Right atrium auricular region (tissue), 2 donors: ENCODE results near the gene PFAS. TPM values are rescaled to one million over a fixed set of nuclear protein-coding genes. Genes with fewer than 3 reads are reported as not detected.

ENCODE experiments used
- DNase-seq: peaks from one replicate; pipeline ENCODE4 v3.0.0-alpha.2; 2019; ENCODE audit warnings: low spot score
- H3K27ac ChIP-seq, 2 donors: fragments of 200-600 bp; sonication (generic); 1 replicate in 1 of 2; 2 replicates in 1 of 2; pipeline ENCODE4 v1.5.1; 2016 to 2019
- H3K27me3 ChIP-seq, 2 donors: fragments of 200-600 bp; sonication (generic); one replicate each; pipeline versions ENCODE4 v1.5.1 to v1.6.0; 2017 to 2019
- H3K36me3 ChIP-seq: fragments of 200-600 bp; sonication (generic); one replicate; pipeline ENCODE4 v1.5.1; 2016
- H3K4me1 ChIP-seq, 2 donors: fragments of 200-600 bp; sonication (generic); one replicate each; pipeline versions ENCODE4 v1.5.1 to v1.6.0; 2017 to 2019
- H3K4me3 ChIP-seq, 2 donors: fragments of 200-600 bp; sonication (generic); 1 replicate in 1 of 2; 2 replicates in 1 of 2; pipeline ENCODE4 v1.5.1; 2017 to 2019; ENCODE audit warnings: mild to moderate bottlenecking in 1 of 2, moderate library complexity in 1 of 2
- H3K9me3 ChIP-seq, 2 donors: fragments of 200-600 bp; sonication (generic); one replicate each; pipeline ENCODE4 v1.5.1; 2019
- total RNA-seq, 2 donors: library from RNA; depleted of rRNA; stranded (reverse); fragments of >200 nt; gene quantifications; one replicate each; pipeline ENCODE4 v1.1.0, GENCODE V29; 2016
- TF ChIP-seq, protein P1 (sequence below), 2 donors: fragments of 200-600 bp; sonication (generic); IDR thresholded peaks; one replicate each; pipeline ENCODE4 v1.5.1; 2019; ENCODE audit warnings: antibody characterized with exemption in 2 of 2

PFAS gene
- total RNA-seq, 2 donors from 2014 or later, result 4.4 to 5.3 TPM

DNA sequence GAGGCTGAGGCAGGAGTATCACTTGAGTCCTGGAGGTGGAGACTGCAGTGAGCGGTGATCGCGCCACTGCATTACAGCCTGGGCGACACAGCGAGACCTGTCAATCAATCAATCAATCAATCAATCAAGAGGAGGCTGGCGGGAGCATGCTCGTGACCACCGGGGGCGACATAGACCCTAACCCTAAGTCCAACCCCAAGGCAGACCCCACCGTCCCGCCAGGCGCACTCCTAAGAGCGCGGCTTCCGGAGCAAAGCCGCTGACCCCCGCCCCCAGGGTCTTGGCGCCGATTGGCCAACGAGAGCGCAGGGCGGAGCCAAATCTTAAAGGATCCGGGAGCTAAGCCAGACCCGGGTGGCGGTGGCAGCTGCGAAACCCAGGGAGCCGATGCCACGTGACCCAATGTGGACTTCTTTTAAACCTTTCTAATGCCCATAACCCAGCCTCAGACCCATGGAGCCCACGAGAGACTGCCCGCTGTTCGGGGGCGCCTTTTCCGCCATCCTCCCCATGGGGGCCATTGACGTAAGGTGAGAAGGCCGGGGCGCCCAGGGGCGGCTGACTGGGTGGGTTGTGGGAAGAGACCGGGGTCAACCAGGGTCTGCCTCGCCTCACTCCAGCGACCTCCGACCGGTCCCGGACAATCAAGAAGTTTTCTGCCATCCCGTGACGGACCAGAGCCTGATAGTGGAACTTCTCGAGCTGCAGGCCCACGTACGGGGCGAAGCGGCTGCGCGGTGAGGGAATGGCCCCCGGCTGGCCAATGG, 39.4 kb downstream of the PFAS start, which contains the start of gene RANGRF:
RANGRF (plus strand) TSS at position 335 of the 767 bp plus-strand sequence; CDS start at position 454, 119 bp downstream.
- Histone ChIP-seq H3K27me3 (no peaks in the 10 kb centered on the region), H3K9me3 (no peaks in the 10 kb centered on the region), H3K4me3 (peak within 1 kb of the TSS; percentile 71 to 79), H3K36me3 (no peaks in the 10 kb centered on the region), H3K27ac (peak within 1 kb of the TSS; percentile 92 to 97), H3K4me1 (peaks cover 0 to 20% of the 10 kb centered on the region in 2 donors)
- DNase-seq, result peak; percentile 91
- TF ChIP-seq, protein P1, sequence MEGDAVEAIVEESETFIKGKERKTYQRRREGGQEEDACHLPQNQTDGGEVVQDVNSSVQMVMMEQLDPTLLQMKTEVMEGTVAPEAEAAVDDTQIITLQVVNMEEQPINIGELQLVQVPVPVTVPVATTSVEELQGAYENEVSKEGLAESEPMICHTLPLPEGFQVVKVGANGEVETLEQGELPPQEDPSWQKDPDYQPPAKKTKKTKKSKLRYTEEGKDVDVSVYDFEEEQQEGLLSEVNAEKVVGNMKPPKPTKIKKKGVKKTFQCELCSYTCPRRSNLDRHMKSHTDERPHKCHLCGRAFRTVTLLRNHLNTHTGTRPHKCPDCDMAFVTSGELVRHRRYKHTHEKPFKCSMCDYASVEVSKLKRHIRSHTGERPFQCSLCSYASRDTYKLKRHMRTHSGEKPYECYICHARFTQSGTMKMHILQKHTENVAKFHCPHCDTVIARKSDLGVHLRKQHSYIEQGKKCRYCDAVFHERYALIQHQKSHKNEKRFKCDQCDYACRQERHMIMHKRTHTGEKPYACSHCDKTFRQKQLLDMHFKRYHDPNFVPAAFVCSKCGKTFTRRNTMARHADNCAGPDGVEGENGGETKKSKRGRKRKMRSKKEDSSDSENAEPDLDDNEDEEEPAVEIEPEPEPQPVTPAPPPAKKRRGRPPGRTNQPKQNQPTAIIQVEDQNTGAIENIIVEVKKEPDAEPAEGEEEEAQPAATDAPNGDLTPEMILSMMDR (IDR thresholded peaks at IDR 0.05), result no peak

DNA sequence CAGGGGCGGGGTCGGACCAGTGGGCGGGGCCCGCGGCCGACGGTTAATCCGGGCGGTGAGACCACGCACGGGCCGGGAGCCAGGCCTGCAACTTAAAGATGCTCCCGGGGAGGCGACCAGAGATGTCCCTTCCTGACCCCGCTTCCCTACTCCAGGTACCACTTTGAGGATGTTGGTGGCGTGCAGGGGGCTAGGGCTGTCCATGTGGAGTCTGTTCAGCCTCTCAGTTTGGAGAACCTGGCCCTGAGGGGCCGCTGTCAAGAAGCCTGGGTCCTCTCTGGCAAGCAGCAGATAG, 40.0 kb downstream of the PFAS start:
- no peak for DNase-seq
- peak overlapping the region; percentile 71 to 79 for H3K4me3 ChIP-seq
- TF ChIP-seq, protein P1 (IDR thresholded peaks at IDR 0.05), result no peak

DNA sequence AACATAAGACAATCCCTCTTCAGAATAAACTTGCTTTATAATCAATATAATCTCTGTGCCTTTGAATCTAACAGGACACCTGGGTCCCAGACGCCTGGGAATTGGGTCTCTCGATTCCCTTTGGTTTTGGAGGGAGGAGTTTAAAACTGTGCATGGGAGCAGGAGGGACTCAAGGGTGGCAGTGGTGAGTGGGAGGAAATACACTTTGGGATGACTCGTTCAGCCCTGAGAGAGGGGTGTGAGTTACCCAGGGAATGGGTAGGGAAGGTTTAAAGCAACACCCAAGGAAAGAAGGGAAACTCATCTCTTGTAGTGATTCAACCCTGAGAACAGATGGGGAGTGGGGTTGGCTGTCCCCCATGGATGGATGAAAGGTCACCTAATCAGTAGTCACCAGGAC, 41.0 kb downstream of the PFAS start:
- Histone ChIP-seq H3K36me3 (no peaks in the 10 kb centered on the region), H3K4me1 (peaks cover 0 to 29% of the 10 kb centered on the region in 2 donors), H3K4me3 (no peak overlapping the region), H3K27me3 (no peaks in the 10 kb centered on the region), H3K27ac (no peak overlapping the region), H3K9me3 (no peaks in the 10 kb centered on the region)
- no peak for DNase-seq
- TF ChIP-seq, protein P1 (IDR thresholded peaks at IDR 0.05), result no peak

More for the DNA sequence above, 40.0 kb downstream of the PFAS start:
- peak overlapping the region; percentile 92 to 97 for H3K27ac ChIP-seq
- no peaks in the 10 kb centered on the region for H3K36me3 ChIP-seq
- no peaks in the 10 kb centered on the region for H3K27me3 ChIP-seq
- H3K9me3 ChIP-seq, result no peaks in the 10 kb centered on the region
- H3K4me1 ChIP-seq, result peaks cover 0 to 20% of the 10 kb centered on the region in 2 donors

- H3K9me3 ChIP-seq, result no peaks in the 10 kb centered on the region
- H3K4me3 ChIP-seq, result no peak overlapping the region
- H3K4me1 ChIP-seq, result peaks cover 0 to 31% of the 10 kb centered on the region in 2 donors
- H3K27ac ChIP-seq, result no peak overlapping the region
- DNase-seq, result no peak
- TF ChIP-seq, protein P1 (IDR thresholded peaks at IDR 0.05), result no peak
- H3K36me3 ChIP-seq, result no peaks in the 10 kb centered on the region
- H3K27me3 ChIP-seq, result no peaks in the 10 kb centered on the region
These were observed 43.7 kb downstream of the PFAS start for GRCh38 chr17:8292639-8293395.

DNA sequence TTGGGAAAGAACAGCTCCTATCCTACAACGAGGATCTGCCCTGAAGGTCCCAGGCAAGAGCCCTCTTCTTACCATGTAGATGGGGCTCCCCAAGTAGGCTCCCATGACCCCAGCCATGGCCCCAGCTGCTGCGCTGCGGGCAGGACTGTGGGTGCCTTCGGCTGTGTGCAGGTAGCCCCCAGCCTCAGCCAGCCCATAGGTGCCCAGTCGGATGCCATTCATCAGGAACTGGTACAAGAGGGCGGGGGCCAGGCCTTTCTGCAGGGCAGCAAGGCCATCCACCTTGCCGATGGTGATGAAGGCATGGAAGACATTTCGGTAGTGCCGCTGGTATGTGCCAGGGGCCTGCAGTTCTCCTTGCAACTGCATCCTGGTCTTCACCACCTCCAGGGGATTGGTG, 45.3 kb downstream of the PFAS start:
- H3K9me3 ChIP-seq, result no peaks in the 10 kb centered on the region
- H3K27me3 ChIP-seq, result no peaks in the 10 kb centered on the region
- H3K27ac ChIP-seq, result peak overlapping the region in 1 of 2 donors; percentile 89
- H3K4me1 ChIP-seq, result peaks cover 0 to 20% of the 10 kb centered on the region in 2 donors
- TF ChIP-seq, protein P1 (IDR thresholded peaks at IDR 0.05), result no peak
- DNase-seq, result no peak
- H3K36me3 ChIP-seq, result no peaks in the 10 kb centered on the region
- H3K4me3 ChIP-seq, result peak overlapping the region in 1 of 2 donors; percentile 67
